HepG2 (cell line): Measurements from ENCODE around the gene MAGEA1. TPM values are rescaled to one million over a fixed set of nuclear protein-coding genes. Genes with fewer than 3 reads are reported as not detected.

Experiments used
- ATAC-seq: fragments of 200-7000 bp; cut with Tn5 transposase; 3 replicates; pipeline ENCODE4 v1.9.1; 2020; ENCODE audit warnings: mild to moderate bottlenecking, moderate library complexity
- BruUV-seq: library from RNA; stranded (reverse); fragments of 400-500 nt; replicated peaks from 2 replicates; lab custom pipeline; 2021; lab: Mats Ljungman, UMichigan
- CTCF ChIA-PET: fragments of 300-600 bp; formaldehyde crosslinking; extraction: SDS; loops from one replicate; lab custom pipeline; 2021; ENCODE audit warnings: low total read pairs, inconsistent platforms, low intra/inter-chr PET ratio; lab: Yijun Ruan, JAX
- POLR2A ChIA-PET: fragments of 350-600 bp; sonication (Branson Sonifier 250); formaldehyde crosslinking; loops from one replicate; lab custom pipeline; 2020; ENCODE audit warnings: antibody characterized with exemption, inconsistent platforms; lab: Yijun Ruan, JAX
- DNase-seq: peaks from one replicate; pipeline ENCODE4 v3.0.0-alpha.2; 2015; ENCODE audit warnings: low spot score
- FAIRE-seq: peaks from 3 replicates; lab custom pipeline; 2011; peaks lifted over from hg19 to GRCh38; lab: Jason Lieb, UNC
- H2AFZ ChIP-seq: one replicate; pipeline ENCODE4 v1.6.1; 2011; ENCODE audit warnings: low read length, inconsistent platforms
- H3K27ac ChIP-seq: fragments of 300-600 bp; 3 replicates; pipeline ENCODE4 v1.8.0; 2011; ENCODE audit warnings: mixed run types, mild to moderate bottlenecking, mixed read lengths, low read length, inconsistent platforms; ENCODE audit not compliant: insufficient read depth; ENCODE audit errors: extremely low read length
- H3K27me3 ChIP-seq, 2 experiments: fragments of 200-600 bp in 1 of 2; 2 replicates in 1 of 2; 3 replicates in 1 of 2; pipeline versions ENCODE4 v1.6.0 to v1.8.0; 2011; ENCODE audit warnings: low read length in 2 of 2, mild to moderate bottlenecking in 2 of 2, moderate library complexity in 2 of 2, inconsistent platforms in 1 of 2; ENCODE audit not compliant: insufficient read depth in 2 of 2, control insufficient read depth in 1 of 2
- H3K36me3 ChIP-seq, 2 experiments: fragments of 200-600 bp in 1 of 2; replicated peaks in 1 of 2; 2 replicates in 1 of 2; 3 replicates in 1 of 2; pipeline versions ENCODE4 v1.5.1 to v1.8.0; 2011; ENCODE audit warnings: low read length in 2 of 2, inconsistent platforms in 1 of 2; ENCODE audit not compliant: insufficient read depth in 2 of 2, control insufficient read depth in 1 of 2
- H3K4me1 ChIP-seq: 2 replicates; pipeline ENCODE4 v1.5.1; 2012; ENCODE audit warnings: low read length, inconsistent platforms; ENCODE audit not compliant: insufficient read depth
- H3K4me2 ChIP-seq: 2 replicates; pipeline ENCODE4 v1.6.0; 2011; ENCODE audit warnings: low read depth, low read length, inconsistent platforms
- H3K4me3 ChIP-seq, 3 experiments: fragments of 200-600 bp in 1 of 3; sonication (generic), shearing (Covaris generic) in 1 of 3; replicated peaks in 1 of 3; 2 replicates each; pipeline ENCODE4 v1.5.1; 2011 to 2016; ENCODE audit warnings: low read length in 3 of 3, inconsistent platforms in 2 of 3, low read depth in 2 of 3, mild to moderate bottlenecking in 2 of 3, control low read depth in 1 of 3, mixed read lengths in 1 of 3; ENCODE audit not compliant: insufficient read depth in 1 of 3
- H3K79me2 ChIP-seq: one replicate; pipeline ENCODE4 v1.6.1; 2011; ENCODE audit warnings: low read length, inconsistent platforms; ENCODE audit not compliant: insufficient read depth
- H3K9ac ChIP-seq: 2 replicates; pipeline ENCODE4 v1.6.0; 2011; ENCODE audit warnings: mild to moderate bottlenecking, low read depth, low read length, inconsistent platforms; ENCODE audit not compliant: insufficient read depth
- H3K9me3 ChIP-seq: 2 replicates; pipeline ENCODE4 v1.5.1; 2012; ENCODE audit warnings: mild to moderate bottlenecking, low read length
- H4K20me1 ChIP-seq: 2 replicates; pipeline ENCODE4 v1.6.0; 2011; ENCODE audit warnings: inconsistent platforms, mild to moderate bottlenecking, low read length, moderate library complexity; ENCODE audit not compliant: insufficient read depth
- BCL6 ChIP-seq: IDR thresholded peaks from 2 replicates; pipeline ENCODE4 v1.6.1; 2016; ENCODE audit warnings: missing genetic modification reagents, missing compliant biosample characterization
- CEBPB ChIP-seq: IDR thresholded peaks from 2 replicates; pipeline ENCODE4 v1.6.1; 2011; ENCODE audit warnings: low read depth, low read length, improper control_type of control experiment, borderline replicate concordance
- ERF ChIP-seq: IDR thresholded peaks from 2 replicates; pipeline ENCODE4 v1.6.1; 2018; ENCODE audit warnings: missing biosample characterization, missing genetic modification reagents
- RBAK ChIP-seq: sonication (generic); formaldehyde crosslinking; IDR thresholded peaks from 2 replicates; pipeline ENCODE4 v1.5.1; 2020; ENCODE audit warnings: mild to moderate bottlenecking, missing genetic modification reagents
- TARDBP ChIP-seq: sonication (generic); formaldehyde crosslinking; IDR thresholded peaks from 2 replicates; pipeline ENCODE4 v1.8.0; 2022; ENCODE audit warnings: mild to moderate bottlenecking, missing genetic modification reagents
- XRCC5 ChIP-seq: fragments of 200-400 bp; formaldehyde crosslinking; optimal IDR thresholded peaks from 2 replicates; pipeline ENCODE3; 2017; ENCODE audit warnings: mild to moderate bottlenecking, low read length
- ZNF142 ChIP-seq: sonication (generic); formaldehyde crosslinking; IDR thresholded peaks from 2 replicates; pipeline ENCODE4 v1.4.0; 2020; ENCODE audit warnings: missing genetic modification reagents
- ZNF430 ChIP-seq: sonication (generic); formaldehyde crosslinking; IDR thresholded peaks from 2 replicates; pipeline ENCODE4 v1.9.0; 2021; ENCODE audit warnings: mild to moderate bottlenecking, missing genetic modification reagents
- ZNF552 ChIP-seq: sonication (generic); formaldehyde crosslinking; IDR thresholded peaks from 2 replicates; pipeline ENCODE4 v1.9.0; 2022; ENCODE audit warnings: missing genetic modification reagents, mild to moderate bottlenecking, borderline replicate concordance
- ZNF572 ChIP-seq: sonication (generic); formaldehyde crosslinking; IDR thresholded peaks from 2 replicates; pipeline ENCODE4 v1.5.1; 2020; ENCODE audit warnings: mild to moderate bottlenecking, missing genetic modification reagents
- WGBS: methylation state at CpG from one replicate; pipeline ENCODE4 v1.1.6; 2017; ENCODE audit warnings: low lambda C conversion rate; 5-methylcytosine and 5-hydroxymethylcytosine counted together
- in situ Hi-C: cut with HindIII; loops from 2 replicates; pipeline ENCODE4 v1.10.0; 2017; ENCODE audit warnings: low pct_unique_long_range_greater_than_20kb; ENCODE audit not compliant: extremely low pct_ligation_motif_present
- intact Hi-C: fragments of 100-400 bp; cut with micrococcal nuclease; formaldehyde crosslinking; loops from one replicate; pipeline ENCODE4 v1.10.0; 2022; ENCODE audit not compliant: unreplicated experiment
- polyA plus RNA-seq, 8 experiments: library from polyadenylated mRNA; depleted of rRNA in 3 of 8; stranded (reverse) in 7 of 8; unstranded in 1 of 8; fragments of >200 nt; fragmentation: Illumina TruSeq in 4 of 8; extraction: Trizol in 4 of 8; gene quantifications; 2 replicates each; pipeline versions ENCODE4 v1.2.1 to v1.2.3, GENCODE V29; 2011 to 2016; ENCODE audit warnings: low read depth in 4 of 8, missing spikeins in 1 of 8, mixed read lengths in 1 of 8; ENCODE audit not compliant: insufficient read depth in 1 of 8
- total RNA-seq, 5 experiments: library from RNA; depleted of rRNA; stranded (reverse); fragments of >200 nt; fragmentation: Illumina TruSeq; extraction: Trizol; gene quantifications; 2 replicates each; pipeline ENCODE4 v1.2.3, GENCODE V29; 2016; ENCODE audit warnings: low read depth in 1 of 5
- TF ChIP-seq, protein P1 (sequence below): sonication (generic); formaldehyde crosslinking; conservative IDR thresholded peaks from 2 replicates; pipeline ENCODE4 v1.8.0; 2022; ENCODE audit warnings: missing genetic modification reagents

Gene MAGEA1
- total and polyA plus RNA-seq, 2 of the 13 experiments (the other 11 are each of a cell fraction or from before 2014, with no cell fraction given), result not detected

GRCh38 chrX:153184787-153185186 lies 5.7 kb downstream of the MAGEA1 start:
- Histone ChIP-seq H2AFZ (no peak overlapping the region), H3K27me3 (no peaks in the 10 kb centered on the region; a peak in 1 of 5 replicates), H3K4me1 (no peaks in the 10 kb centered on the region), H3K79me2 (no peaks in the 10 kb centered on the region), H3K9ac (no peak overlapping the region), H4K20me1 (no peaks in the 10 kb centered on the region), H3K4me3 (no peak overlapping the region), H3K4me2 (no peak overlapping the region), H3K27ac (no peak overlapping the region), H3K36me3 (no peaks in the 10 kb centered on the region), H3K9me3 (no peaks in the 10 kb centered on the region)
- no peak for ATAC-seq
- BruUV-seq, result no TSS peak
- no CpG with 5 or more reads among the region's 8 CpGs for WGBS
- CTCF ChIA-PET, result no interaction called here
- no peak for TF ChIP-seq ZNF430 (CRISPR knock-in tag)
- TF ChIP-seq ZNF572 (CRISPR knock-in tag), result no peak
- in situ Hi-C loops, result no loop called here
- DNase-seq, result no peak
- intact Hi-C loops, result no loop called here
- FAIRE-seq, result no peak
- POLR2A ChIA-PET, result no interaction called here

GRCh38 chrX:153190381-153190780 lies 11.3 kb downstream of the MAGEA1 start:
- Histone ChIP-seq H3K9ac (no peak overlapping the region), H2AFZ (no peak overlapping the region), H3K4me3 (no peak overlapping the region)
- DNase-seq (no peak), FAIRE-seq (no peak), ATAC-seq (no peak)
- WGBS, result 14% methylated on average over 1 of the region's 1 CpG
- no peak for TF ChIP-seq ERF (CRISPR knock-in tag)
- TF ChIP-seq ZNF552 (CRISPR knock-in tag), result no peak
- TF ChIP-seq BCL6 (CRISPR knock-in tag), result no peak
- no peak for TF ChIP-seq CEBPB
- no peak for TF ChIP-seq TARDBP (CRISPR knock-in tag)
- TF ChIP-seq XRCC5, result no peak
- TF ChIP-seq, protein P1, sequence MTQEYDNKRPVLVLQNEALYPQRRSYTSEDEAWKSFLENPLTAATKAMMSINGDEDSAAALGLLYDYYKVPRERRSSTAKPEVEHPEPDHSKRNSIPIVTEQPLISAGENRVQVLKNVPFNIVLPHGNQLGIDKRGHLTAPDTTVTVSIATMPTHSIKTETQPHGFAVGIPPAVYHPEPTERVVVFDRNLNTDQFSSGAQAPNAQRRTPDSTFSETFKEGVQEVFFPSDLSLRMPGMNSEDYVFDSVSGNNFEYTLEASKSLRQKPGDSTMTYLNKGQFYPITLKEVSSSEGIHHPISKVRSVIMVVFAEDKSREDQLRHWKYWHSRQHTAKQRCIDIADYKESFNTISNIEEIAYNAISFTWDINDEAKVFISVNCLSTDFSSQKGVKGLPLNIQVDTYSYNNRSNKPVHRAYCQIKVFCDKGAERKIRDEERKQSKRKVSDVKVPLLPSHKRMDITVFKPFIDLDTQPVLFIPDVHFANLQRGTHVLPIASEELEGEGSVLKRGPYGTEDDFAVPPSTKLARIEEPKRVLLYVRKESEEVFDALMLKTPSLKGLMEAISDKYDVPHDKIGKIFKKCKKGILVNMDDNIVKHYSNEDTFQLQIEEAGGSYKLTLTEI (CRISPR knock-in tag), result no peak
- TF ChIP-seq RBAK (CRISPR knock-in tag), result no peak
- TF ChIP-seq ZNF142 (CRISPR knock-in tag), result no peak
- TF ChIP-seq, all 625 proteins: peak for 0
- in situ Hi-C loops, result no loop called here
- POLR2A ChIA-PET, result no interaction called here
- BruUV-seq, result no TSS peak
- no peaks in the 10 kb centered on the region for H4K20me1 ChIP-seq
- H3K27me3 ChIP-seq, result no peaks in the 10 kb centered on the region
- CTCF ChIA-PET, result no interaction called here
- no peaks in the 10 kb centered on the region for H3K36me3 ChIP-seq
- H3K27ac ChIP-seq, result no peak overlapping the region
- H3K79me2 ChIP-seq, result no peaks in the 10 kb centered on the region
- H3K9me3 ChIP-seq, result no peaks in the 10 kb centered on the region
- intact Hi-C loops, result no loop called here
- no peak overlapping the region for H3K4me2 ChIP-seq
- H3K4me1 ChIP-seq, result no peaks in the 10 kb centered on the region
